SU-DHL-6 (cell line): ENCODE results near the gene RNF166.

ENCODE experiments used
- EZH2phosphoT487 ChIP-seq: fragments of 200-600 bp; sonication (generic), shearing (Covaris generic); conservative IDR thresholded peaks from 2 replicates; pipeline ENCODE4 v1.6.1; 2018; ENCODE audit warnings: mild to moderate bottlenecking, antibody characterized with exemption, low read length, moderate library complexity, mixed read lengths
- TF ChIP-seq, protein P1 (sequence below): fragments of 200-600 bp; sonication (generic); IDR thresholded peaks from one replicate; pipeline ENCODE4 v1.5.1; 2017; ENCODE audit warnings: antibody characterized with exemption, mild to moderate bottlenecking, low read length, moderate library complexity; ENCODE audit not compliant: insufficient read depth, poor library complexity, severe bottlenecking

DNA sequence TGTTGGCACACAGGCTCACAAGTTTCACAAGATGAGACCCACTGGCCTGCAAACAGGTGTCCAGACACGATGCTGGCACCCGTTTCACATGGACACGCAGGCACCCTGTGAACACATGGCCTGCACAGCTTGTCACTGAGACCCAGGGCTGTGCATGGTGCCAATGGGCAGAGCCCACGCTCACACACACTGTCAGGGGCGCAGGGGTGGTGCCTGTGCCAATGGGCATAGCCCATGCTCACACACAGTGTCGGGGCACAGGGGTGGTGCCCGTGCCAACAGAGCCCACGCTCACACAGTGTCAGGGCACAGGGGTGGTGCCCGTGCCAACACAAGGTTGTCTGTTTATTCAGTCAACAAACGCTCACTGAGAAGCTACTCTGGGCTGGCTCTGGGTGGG, 29.4 kb upstream of the RNF166 start:
- TF ChIP-seq, protein P1, sequence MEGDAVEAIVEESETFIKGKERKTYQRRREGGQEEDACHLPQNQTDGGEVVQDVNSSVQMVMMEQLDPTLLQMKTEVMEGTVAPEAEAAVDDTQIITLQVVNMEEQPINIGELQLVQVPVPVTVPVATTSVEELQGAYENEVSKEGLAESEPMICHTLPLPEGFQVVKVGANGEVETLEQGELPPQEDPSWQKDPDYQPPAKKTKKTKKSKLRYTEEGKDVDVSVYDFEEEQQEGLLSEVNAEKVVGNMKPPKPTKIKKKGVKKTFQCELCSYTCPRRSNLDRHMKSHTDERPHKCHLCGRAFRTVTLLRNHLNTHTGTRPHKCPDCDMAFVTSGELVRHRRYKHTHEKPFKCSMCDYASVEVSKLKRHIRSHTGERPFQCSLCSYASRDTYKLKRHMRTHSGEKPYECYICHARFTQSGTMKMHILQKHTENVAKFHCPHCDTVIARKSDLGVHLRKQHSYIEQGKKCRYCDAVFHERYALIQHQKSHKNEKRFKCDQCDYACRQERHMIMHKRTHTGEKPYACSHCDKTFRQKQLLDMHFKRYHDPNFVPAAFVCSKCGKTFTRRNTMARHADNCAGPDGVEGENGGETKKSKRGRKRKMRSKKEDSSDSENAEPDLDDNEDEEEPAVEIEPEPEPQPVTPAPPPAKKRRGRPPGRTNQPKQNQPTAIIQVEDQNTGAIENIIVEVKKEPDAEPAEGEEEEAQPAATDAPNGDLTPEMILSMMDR = no peak
- no peak for TF ChIP-seq EZH2phosphoT487
